ENCODE measurements around the gene CPN2.

The CPN2 gene

DNA sequence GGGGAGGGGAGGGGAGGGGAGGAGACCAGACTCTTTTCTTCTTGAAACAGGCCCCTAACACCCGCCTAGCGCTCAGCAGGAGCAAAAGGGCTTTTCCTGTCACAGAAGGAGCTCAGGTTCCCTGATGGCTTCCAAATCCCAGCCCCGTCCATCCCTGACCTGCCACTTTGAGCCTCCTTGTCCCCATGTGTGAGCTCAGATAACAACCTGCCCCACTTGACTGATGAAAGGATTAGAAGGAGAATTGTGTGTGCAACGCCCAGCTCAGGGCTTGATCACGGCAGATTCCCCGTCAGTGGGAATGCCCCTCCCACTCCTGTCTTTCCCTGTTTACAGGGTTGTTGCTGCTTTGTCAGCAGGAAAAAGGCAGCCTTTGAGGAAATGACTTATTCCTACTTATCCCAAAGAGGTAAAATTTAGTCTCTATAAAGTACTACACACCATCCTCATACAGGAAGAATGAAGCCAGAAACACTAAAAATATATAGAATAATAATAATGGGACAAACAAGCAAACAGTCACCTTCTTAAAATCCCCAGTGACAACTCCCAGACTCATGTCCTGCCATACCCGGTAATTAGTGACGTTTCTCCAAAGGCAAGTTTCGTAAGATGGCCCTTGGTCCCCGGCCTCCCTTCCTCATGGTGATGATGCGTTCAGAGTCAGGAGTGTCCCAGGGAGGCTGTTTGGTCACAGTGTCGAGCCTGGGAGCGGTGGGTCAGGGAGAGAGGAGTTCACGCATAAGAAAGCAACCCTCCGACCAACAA lies 24.5 kb upstream of the CPN2 start:
- Histone ChIP-seq H3K4me3 (ENCODE audit: low read length) (no peak overlapping the region), H3K4me1 (ENCODE audit: insufficient read depth, low read length) (peaks cover 2% of the 10 kb centered on the region), H2AFZ (ENCODE audit: low read depth, low read length) (no peak overlapping the region), H3K36me3 (ENCODE audit: insufficient read depth, low read length) (no peaks in the 10 kb centered on the region), H3K9me3 (ENCODE audit: low read length) (peaks cover 2% of the 10 kb centered on the region), H3K27me3 (ENCODE audit: insufficient read depth, low read length) (peaks cover 7% of the 10 kb centered on the region)

DNA sequence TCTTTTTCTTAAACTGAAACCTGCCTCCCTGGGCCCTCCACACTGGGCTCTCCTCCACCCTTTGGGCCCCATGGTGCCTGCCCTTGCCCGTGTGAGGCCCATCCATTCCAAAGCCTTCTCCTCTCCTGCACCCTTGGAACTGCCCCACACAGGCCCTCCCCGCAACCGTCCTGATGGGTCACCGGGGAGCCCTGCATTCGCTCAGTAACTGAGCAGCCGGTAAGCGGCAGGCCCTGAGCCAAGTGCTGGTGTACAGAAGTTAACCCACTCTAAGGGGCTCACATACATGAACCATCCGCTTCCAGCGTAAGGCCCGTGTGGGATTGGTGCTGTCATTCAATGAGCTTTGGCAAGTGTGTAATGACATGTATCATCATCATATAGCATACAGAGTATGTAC lies 23.8 kb upstream of the CPN2 start:
- Histone ChIP-seq H3K4me1 (ENCODE audit: insufficient read depth, low read length) (peaks cover 3% of the 10 kb centered on the region), H3K9me3 (ENCODE audit: low read length) (peaks cover 2% of the 10 kb centered on the region), H2AFZ (ENCODE audit: low read depth, low read length) (no peak overlapping the region), H3K27me3 (ENCODE audit: insufficient read depth, low read length) (peaks cover 12% of the 10 kb centered on the region), H3K36me3 (ENCODE audit: insufficient read depth, low read length) (no peaks in the 10 kb centered on the region), H3K4me3 (ENCODE audit: low read length) (no peak overlapping the region)

DNA sequence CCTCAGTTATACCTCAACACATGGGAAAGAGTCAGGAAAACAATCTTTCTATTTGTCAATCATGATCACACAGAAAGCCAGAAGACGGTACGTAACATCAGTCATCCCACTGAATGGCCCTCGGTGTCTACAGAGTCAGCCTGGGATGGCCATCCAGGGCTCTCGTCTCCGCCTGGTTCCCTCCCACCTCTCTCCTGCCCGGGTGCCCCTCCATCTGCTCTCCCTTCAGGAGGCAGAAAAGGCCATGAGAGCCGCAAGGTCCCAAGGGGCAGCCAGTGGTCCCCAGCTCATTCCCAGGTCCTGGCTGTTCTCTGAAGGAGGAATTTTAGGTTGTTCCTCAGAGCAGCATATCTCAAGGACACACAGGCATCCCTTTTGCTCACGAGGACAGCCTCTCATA lies 22.8 kb upstream of the CPN2 start:
- H3K4me1 ChIP-seq (ENCODE audit: insufficient read depth, low read length): peaks cover 7% of the 10 kb centered on the region
- H3K36me3 ChIP-seq (ENCODE audit: insufficient read depth, low read length): no peaks in the 10 kb centered on the region
- no peak overlapping the region for H3K4me3 ChIP-seq (ENCODE audit: low read length)
- peaks cover 2% of the 10 kb centered on the region for H3K9me3 ChIP-seq (ENCODE audit: low read length)
- no peak overlapping the region for H2AFZ ChIP-seq (ENCODE audit: low read depth, low read length)
- peaks cover 20% of the 10 kb centered on the region for H3K27me3 ChIP-seq (ENCODE audit: insufficient read depth, low read length)

- peaks cover 7% of the 10 kb centered on the region for H3K4me1 ChIP-seq (ENCODE audit: insufficient read depth, low read length)
- peaks cover 29% of the 10 kb centered on the region for H3K27me3 ChIP-seq (ENCODE audit: insufficient read depth, low read length)
- H3K4me3 ChIP-seq (ENCODE audit: low read length): no peak overlapping the region
- peaks cover 2% of the 10 kb centered on the region for H3K9me3 ChIP-seq (ENCODE audit: low read length)
- no peaks in the 10 kb centered on the region for H3K36me3 ChIP-seq (ENCODE audit: insufficient read depth, low read length)
- no peak overlapping the region for H2AFZ ChIP-seq (ENCODE audit: low read depth, low read length)
Observed at GRCh38 chr3:194373028-194373427, 21.9 kb upstream of the CPN2 start.

DNA sequence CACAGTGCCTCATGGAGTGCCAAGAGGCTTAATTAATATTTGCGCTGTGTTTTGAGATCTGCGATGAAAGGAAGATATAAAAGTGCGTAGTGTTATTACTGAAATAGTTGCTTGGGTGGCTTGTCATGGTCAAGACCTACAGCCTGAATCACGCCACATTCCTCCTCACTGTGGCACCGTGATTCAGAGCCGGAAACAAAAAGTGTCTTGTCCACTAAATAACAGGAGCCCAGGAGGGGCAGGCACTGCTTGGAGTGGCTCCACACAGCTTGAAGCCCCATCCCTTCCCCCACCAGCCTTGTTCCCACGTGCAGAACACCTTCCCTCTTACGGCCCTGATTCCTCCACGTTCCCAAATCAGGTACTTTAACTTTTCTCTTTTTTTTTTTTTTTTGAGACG lies 19.6 kb upstream of the CPN2 start:
- Histone ChIP-seq H3K27me3 (ENCODE audit: insufficient read depth, low read length) (peaks cover 42% of the 10 kb centered on the region), H3K36me3 (ENCODE audit: insufficient read depth, low read length) (no peaks in the 10 kb centered on the region), H3K4me3 (ENCODE audit: low read length) (no peak overlapping the region), H3K9me3 (ENCODE audit: low read length) (peaks cover 2% of the 10 kb centered on the region), H3K4me1 (ENCODE audit: insufficient read depth, low read length) (peaks cover 7% of the 10 kb centered on the region), H2AFZ (ENCODE audit: low read depth, low read length) (no peak overlapping the region)

- no peak within 1 kb of the TSS for H3K4me3 ChIP-seq (ENCODE audit: low read length)
- no peak within 1 kb of the TSS for H2AFZ ChIP-seq (ENCODE audit: low read depth, low read length)
- H3K27me3 ChIP-seq (ENCODE audit: insufficient read depth, low read length): peaks cover 47% of the 10 kb centered on the region
- H3K36me3 ChIP-seq (ENCODE audit: insufficient read depth, low read length): no peaks in the 10 kb centered on the region
- peaks cover 11% of the 10 kb centered on the region for H3K4me1 ChIP-seq (ENCODE audit: insufficient read depth, low read length)
- H3K9me3 ChIP-seq (ENCODE audit: low read length): peaks cover 2% of the 10 kb centered on the region
Observed at GRCh38 chr3:194369522-194370279, 18.6 kb upstream of the CPN2 start, which contains the start of gene LRRC15. Gene LRRC15, minus strand, starts transcription at chr3:194369743. Its CDS starts 8,700 bp downstream, at chr3:194361043.

DNA sequence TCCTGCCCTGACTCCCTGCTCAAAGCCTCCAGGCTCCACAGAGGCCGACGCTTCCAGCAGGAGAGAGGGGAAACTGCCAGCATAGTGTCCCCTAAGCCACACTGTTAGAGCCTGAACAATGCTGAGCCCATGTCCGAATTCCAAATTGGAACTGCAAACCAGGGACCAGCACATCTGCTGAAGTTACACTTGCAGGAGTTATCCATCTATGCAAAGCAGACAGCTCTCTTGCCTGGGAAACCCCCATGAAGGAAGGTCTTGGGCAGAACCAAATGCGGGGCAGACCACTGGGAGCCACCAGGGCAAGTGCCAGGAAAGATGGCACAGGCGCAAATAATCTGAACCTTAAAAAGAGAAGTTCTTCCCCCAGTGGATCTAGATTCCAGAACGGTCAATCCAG lies 17.8 kb upstream of the CPN2 start:
- no peak overlapping the region for H2AFZ ChIP-seq (ENCODE audit: low read depth, low read length)
- no peak overlapping the region for H3K4me3 ChIP-seq (ENCODE audit: low read length)
- peaks cover 50% of the 10 kb centered on the region for H3K27me3 ChIP-seq (ENCODE audit: insufficient read depth, low read length)
- H3K4me1 ChIP-seq (ENCODE audit: insufficient read depth, low read length): peaks cover 12% of the 10 kb centered on the region
- H3K36me3 ChIP-seq (ENCODE audit: insufficient read depth, low read length): no peaks in the 10 kb centered on the region
- H3K9me3 ChIP-seq (ENCODE audit: low read length): peaks cover 2% of the 10 kb centered on the region

- Histone ChIP-seq H3K4me1 (ENCODE audit: insufficient read depth, low read length) (peaks cover 12% of the 10 kb centered on the region), H3K4me3 (ENCODE audit: low read length) (no peak overlapping the region), H3K27me3 (ENCODE audit: insufficient read depth, low read length) (peaks cover 53% of the 10 kb centered on the region), H3K9me3 (ENCODE audit: low read length) (peaks cover 2% of the 10 kb centered on the region), H3K36me3 (ENCODE audit: insufficient read depth, low read length) (no peaks in the 10 kb centered on the region), H2AFZ (ENCODE audit: low read depth, low read length) (no peak overlapping the region)
Observed at GRCh38 chr3:194367992-194368841, 17.1 kb upstream of the CPN2 start.

GRCh38 chr3:194365978-194366490 lies 14.9 kb upstream of the CPN2 start:
- H3K4me1 ChIP-seq (ENCODE audit: insufficient read depth, low read length): peaks cover 12% of the 10 kb centered on the region
- H3K36me3 ChIP-seq (ENCODE audit: insufficient read depth, low read length): no peaks in the 10 kb centered on the region
- H3K4me3 ChIP-seq (ENCODE audit: low read length): no peak overlapping the region
- H3K27me3 ChIP-seq (ENCODE audit: insufficient read depth, low read length): peaks cover 56% of the 10 kb centered on the region
- H2AFZ ChIP-seq (ENCODE audit: low read depth, low read length): no peak overlapping the region
- no peaks in the 10 kb centered on the region for H3K9me3 ChIP-seq (ENCODE audit: low read length)

DNA sequence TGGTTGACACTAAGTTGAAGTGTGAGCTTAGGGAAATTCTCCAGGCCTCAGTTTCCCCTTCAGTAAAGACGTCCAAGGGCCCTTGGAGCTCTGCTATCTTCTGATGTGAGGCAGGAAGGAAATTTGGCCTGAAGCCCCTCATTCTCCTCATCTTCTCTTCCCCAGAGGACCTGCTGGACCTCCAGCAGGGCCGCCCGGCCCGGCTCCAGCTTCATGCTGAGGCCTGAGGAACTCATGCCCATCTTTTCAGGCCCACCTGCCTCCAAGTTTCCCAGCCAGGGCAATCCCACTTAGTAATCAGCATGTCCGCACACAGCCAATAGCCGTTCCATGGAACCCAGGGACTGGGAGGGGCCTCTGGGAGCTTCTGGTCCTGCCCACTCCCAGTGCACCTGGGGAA lies 14.4 kb upstream of the CPN2 start:
- H3K27me3 ChIP-seq (ENCODE audit: insufficient read depth, low read length): peaks cover 52% of the 10 kb centered on the region

DNA sequence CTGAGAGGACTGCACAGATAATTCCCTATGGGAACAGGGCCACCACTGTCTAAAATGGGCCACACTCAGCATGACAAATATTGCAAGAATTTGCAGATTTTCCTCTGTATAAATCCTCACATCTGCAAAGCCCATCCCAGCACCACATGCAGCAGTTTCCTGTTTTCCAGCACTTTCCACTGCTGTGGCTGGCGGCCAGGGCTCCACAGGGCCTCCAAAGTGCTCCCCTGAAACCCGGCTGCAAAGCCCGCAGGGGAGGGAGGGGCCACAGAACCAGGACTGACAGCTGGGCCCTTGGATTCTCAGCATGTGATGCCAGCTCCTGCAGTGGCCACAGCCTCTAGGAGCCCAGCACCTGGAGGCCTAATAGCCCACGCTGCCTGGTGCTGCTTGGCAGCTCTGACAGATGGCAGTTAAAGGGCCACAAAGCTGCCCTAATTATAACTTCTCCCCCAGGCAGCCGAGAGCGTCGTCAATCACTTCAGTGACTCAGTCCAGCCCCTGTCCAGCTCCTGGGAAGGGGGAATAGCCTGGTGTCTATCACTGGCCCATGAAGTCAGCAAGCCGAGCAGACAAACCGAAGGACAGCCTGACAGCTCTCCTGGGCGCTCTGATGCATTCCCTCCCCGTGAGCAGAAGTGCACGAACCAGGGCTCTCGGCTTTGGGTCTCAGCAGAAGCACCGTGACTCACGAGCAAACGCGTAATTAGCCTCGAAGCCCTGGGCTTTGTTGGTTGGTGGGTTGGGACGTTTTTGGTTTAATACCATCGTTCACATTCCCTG lies 13.7 kb upstream of the CPN2 start:
- Histone ChIP-seq H3K4me3 (ENCODE audit: low read length) (no peak overlapping the region), H3K36me3 (ENCODE audit: insufficient read depth, low read length) (no peaks in the 10 kb centered on the region), H3K9me3 (ENCODE audit: low read length) (no peaks in the 10 kb centered on the region), H3K4me1 (ENCODE audit: insufficient read depth, low read length) (peaks cover 10% of the 10 kb centered on the region), H3K27me3 (ENCODE audit: insufficient read depth, low read length) (peaks cover 45% of the 10 kb centered on the region), H2AFZ (ENCODE audit: low read depth, low read length) (no peak overlapping the region)

More for the DNA sequence above, 14.4 kb upstream of the CPN2 start:
- H3K36me3 ChIP-seq (ENCODE audit: insufficient read depth, low read length): no peaks in the 10 kb centered on the region
- H2AFZ ChIP-seq (ENCODE audit: low read depth, low read length): no peak overlapping the region
- no peaks in the 10 kb centered on the region for H3K9me3 ChIP-seq (ENCODE audit: low read length)
- H3K4me1 ChIP-seq (ENCODE audit: insufficient read depth, low read length): peaks cover 12% of the 10 kb centered on the region
- no peak overlapping the region for H3K4me3 ChIP-seq (ENCODE audit: low read length)

DNA sequence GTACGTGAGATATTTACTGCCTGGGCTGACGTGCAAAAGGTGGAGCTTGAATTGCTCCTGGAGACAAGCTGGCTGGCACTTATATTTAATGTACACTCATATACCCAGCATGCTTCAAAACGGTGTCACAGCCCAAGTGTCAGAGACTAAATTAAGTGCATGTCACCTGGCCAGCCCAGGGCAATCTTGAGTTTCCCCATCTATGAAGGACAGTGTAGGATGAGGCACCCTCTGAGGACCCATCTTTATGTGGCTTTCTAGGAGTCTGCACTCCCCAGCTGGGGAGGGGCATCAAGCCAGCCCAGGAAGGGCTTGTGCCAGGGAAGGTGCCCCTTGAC lies 13.2 kb upstream of the CPN2 start:
- H3K4me1 ChIP-seq (ENCODE audit: insufficient read depth, low read length): peaks cover 6% of the 10 kb centered on the region
- H3K9me3 ChIP-seq (ENCODE audit: low read length): no peaks in the 10 kb centered on the region
- H3K27me3 ChIP-seq (ENCODE audit: insufficient read depth, low read length): peaks cover 40% of the 10 kb centered on the region
- no peaks in the 10 kb centered on the region for H3K36me3 ChIP-seq (ENCODE audit: insufficient read depth, low read length)
- no peak overlapping the region for H3K4me3 ChIP-seq (ENCODE audit: low read length)
- no peak overlapping the region for H2AFZ ChIP-seq (ENCODE audit: low read depth, low read length)

Measured in neuron (in vitro differentiated cells).